HEK293T (cell line): ENCODE measurements around the gene BUD13.
"Not testable (repeated sequence)": the region's sequence is repeated elsewhere in the genome, so short reads cannot be mapped to it uniquely, and the experiment has no call there.

Experiments used
- CTCF ChIA-PET: fragments of 350-600 bp; formaldehyde crosslinking; extraction: SDS; loops from one replicate; lab custom pipeline; 2021; ENCODE audit warnings: antibody characterized with exemption, inconsistent platforms; lab: Yijun Ruan, JAX
- POLR2A ChIA-PET: fragments of 350-600 bp; formaldehyde crosslinking; extraction: SDS; loops from one replicate; lab custom pipeline; 2020; ENCODE audit warnings: antibody characterized with exemption, inconsistent platforms; lab: Yijun Ruan, JAX
- DNase-seq: peaks from one replicate; pipeline ENCODE4 v3.0.0; 2012; ENCODE audit warnings: mixed read lengths; ENCODE audit errors: extremely low spot score
- ARNT ChIP-seq: fragments of 450-650 bp; IDR thresholded peaks from 2 replicates; pipeline ENCODE4 v1.6.1; 2017; ENCODE audit warnings: mild to moderate bottlenecking
- BHLHE40 ChIP-seq: fragments of 450-650 bp; IDR thresholded peaks from 2 replicates; pipeline ENCODE4 v1.6.1; 2016; ENCODE audit warnings: mild to moderate bottlenecking, moderate library complexity, borderline replicate concordance
- CTBP1 ChIP-seq: fragments of 450-650 bp; IDR thresholded peaks from 2 replicates; pipeline ENCODE4 v1.6.1; 2016; ENCODE audit warnings: borderline replicate concordance
- ELF4 ChIP-seq: fragments of 450-650 bp; IDR thresholded peaks from 2 replicates; pipeline ENCODE4 v1.6.1; 2017; ENCODE audit warnings: antibody characterized with exemption
- FOXA1 ChIP-seq: fragments of 450-650 bp; IDR thresholded peaks from 2 replicates; pipeline ENCODE4 v1.6.1; 2016; ENCODE audit warnings: mild to moderate bottlenecking
- FOXK2 ChIP-seq: fragments of 450-650 bp; IDR thresholded peaks from 2 replicates; pipeline ENCODE4 v1.6.1; 2016; ENCODE audit warnings: mild to moderate bottlenecking
- FOXM1 ChIP-seq: fragments of 450-650 bp; IDR thresholded peaks from 2 replicates; pipeline ENCODE4 v1.6.1; 2017; ENCODE audit warnings: mild to moderate bottlenecking, borderline replicate concordance
- HDGF ChIP-seq: fragments of 450-650 bp; IDR thresholded peaks from 2 replicates; pipeline ENCODE4 v1.6.1; 2017; ENCODE audit warnings: antibody characterized with exemption, borderline replicate concordance
- L3MBTL2 ChIP-seq: fragments of 450-650 bp; conservative IDR thresholded peaks from 2 replicates; pipeline ENCODE4 v1.6.1; 2016; ENCODE audit warnings: mild to moderate bottlenecking
- LEF1 ChIP-seq: fragments of 450-650 bp; IDR thresholded peaks from 2 replicates; pipeline ENCODE4 v1.6.1; 2017; ENCODE audit warnings: mild to moderate bottlenecking, borderline replicate concordance
- NFRKB ChIP-seq: fragments of 450-650 bp; IDR thresholded peaks from 2 replicates; pipeline ENCODE4 v1.6.1; 2016; ENCODE audit warnings: mild to moderate bottlenecking, moderate library complexity
- SP1 ChIP-seq: fragments of 450-650 bp; IDR thresholded peaks from 2 replicates; pipeline ENCODE4 v1.6.1; 2017
- TARDBP ChIP-seq: fragments of 450-650 bp; IDR thresholded peaks from 2 replicates; pipeline ENCODE4 v1.6.1; 2016
- ZNF384 ChIP-seq: fragments of 450-650 bp; IDR thresholded peaks from 2 replicates; pipeline ENCODE4 v1.6.1; 2016
- TF ChIP-seq, protein P1 (sequence below): fragments of 450-650 bp; IDR thresholded peaks from 2 replicates; pipeline ENCODE4 v1.6.1; 2016

Gene BUD13

DNA sequence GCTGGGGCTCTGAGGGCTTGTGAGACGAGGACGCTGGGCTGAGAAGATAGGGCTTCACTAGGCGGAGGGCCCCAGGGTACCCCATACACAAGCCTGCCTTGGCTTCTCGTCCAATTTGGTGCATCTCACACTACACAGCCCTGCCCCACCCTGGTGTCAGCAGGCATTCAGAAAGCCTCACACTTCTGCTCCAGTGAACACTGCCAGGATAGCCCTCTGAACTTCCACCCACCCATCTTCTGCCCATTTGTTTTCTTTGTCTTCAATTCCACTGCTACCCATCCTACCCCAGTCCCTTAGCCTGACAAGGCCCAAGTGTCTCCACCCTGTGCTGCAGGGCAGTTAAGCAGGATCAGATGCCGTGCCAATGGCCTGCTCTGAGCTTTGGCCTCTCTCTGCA, 1.9 kb upstream of the BUD13 start:
- CTCF ChIA-PET, result no interaction called here
- TF ChIP-seq FOXA1 (no peak), NFRKB (no peak), CTBP1 (no peak), BHLHE40 (no peak), LEF1 (no peak), TARDBP (no peak), ZNF384 (no peak), ELF4 (no peak), L3MBTL2 (no peak), ARNT (no peak)
- TF ChIP-seq, protein P1, sequence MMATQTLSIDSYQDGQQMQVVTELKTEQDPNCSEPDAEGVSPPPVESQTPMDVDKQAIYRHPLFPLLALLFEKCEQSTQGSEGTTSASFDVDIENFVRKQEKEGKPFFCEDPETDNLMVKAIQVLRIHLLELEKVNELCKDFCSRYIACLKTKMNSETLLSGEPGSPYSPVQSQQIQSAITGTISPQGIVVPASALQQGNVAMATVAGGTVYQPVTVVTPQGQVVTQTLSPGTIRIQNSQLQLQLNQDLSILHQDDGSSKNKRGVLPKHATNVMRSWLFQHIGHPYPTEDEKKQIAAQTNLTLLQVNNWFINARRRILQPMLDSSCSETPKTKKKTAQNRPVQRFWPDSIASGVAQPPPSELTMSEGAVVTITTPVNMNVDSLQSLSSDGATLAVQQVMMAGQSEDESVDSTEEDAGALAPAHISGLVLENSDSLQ, result no peak
- POLR2A ChIA-PET, result interaction anchor here (1.8 to 3.1 kb wide), 2 partner anchors 12 to 61 kb away, joined by 5 to 18 read pairs; partner anchors contain the start of gene ZPR1

DNA sequence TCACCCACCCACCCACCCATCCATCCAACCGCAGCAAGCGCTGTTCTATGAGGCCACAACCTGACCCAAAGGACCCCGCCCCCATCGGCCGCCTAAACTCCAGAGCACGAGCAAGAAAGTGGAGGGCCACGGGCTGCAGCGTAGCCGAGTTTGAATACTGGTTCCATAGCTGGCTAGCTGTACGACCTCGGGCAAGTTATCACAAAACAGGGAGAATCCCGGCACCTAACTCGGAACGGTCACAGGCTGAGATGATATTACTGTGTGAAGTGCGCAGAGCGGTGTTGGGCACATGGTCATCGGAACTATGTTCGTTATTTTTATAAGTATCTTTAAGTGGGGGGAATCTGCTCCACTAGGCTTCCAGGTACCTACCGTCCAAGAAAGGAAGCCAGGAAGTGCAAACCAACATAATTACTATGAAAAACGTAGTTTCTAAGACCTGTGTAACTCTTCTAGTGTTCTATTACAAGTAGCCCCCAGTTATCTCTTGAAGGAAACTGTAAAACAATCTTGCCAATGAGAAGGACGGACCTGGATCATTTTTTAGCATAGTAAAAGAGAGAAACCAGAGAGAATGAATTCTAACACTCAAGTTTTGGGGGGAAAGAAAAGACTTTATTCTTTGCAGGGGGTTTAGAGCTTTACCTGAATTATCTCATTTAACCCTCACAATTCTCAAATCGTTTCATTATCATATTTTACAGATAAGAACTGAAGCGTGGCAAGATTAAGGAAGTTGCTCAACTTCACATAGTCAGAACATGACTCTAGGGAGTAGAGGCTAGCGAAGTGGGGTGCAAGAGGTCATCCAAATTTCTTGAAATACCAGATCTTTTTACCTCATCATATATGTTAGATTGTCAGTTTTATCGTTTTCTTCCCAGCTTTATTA, 663 bp upstream of the BUD13 start:
- ChIA-PET CTCF (interaction anchor here (0.6 kb wide), 1 partner anchor 377 kb away, joined by 3 read pairs; no protein-coding TSS in a partner anchor), POLR2A (interaction anchor here (0.8 to 3.1 kb wide), 8 partner anchors 13 to 372 kb away, joined by 3 to 18 read pairs (median 3); partner anchors contain the start of gene ZPR1)
- TF ChIP-seq L3MBTL2 (peak; percentile 68; the same call in 1 of the 2 replicates), SP1 (no peak)
- DNase-seq, result no peak

More for the DNA sequence above, 1.9 kb upstream of the BUD13 start:
- no peak for DNase-seq

DNA sequence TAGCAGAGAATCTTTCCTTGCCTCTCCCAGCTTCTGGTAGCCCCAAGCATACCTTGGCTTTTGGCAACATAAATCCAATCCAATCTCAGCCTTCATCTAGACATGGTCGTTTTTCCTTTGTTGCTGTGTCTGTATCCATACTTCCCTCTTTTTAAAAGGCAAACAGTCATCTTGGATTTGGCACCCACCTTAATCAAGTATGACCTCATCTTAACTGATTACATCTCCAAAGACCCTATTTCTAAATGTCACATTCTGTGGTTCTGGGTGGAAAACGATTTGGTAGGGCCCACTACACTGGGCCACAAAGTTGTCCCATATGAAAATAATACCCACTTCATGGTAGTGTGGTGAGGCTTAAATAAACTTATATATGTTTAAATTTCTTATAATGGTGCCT, 852 bp downstream of the BUD13 start:
- no peak for TF ChIP-seq HDGF
- TF ChIP-seq NFRKB, result no peak
- TF ChIP-seq BHLHE40, result no peak
- no peak for TF ChIP-seq SP1
- TF ChIP-seq, protein P1, result no peak
- TF ChIP-seq LEF1, result no peak
- no peak for TF ChIP-seq FOXA1
- no peak for TF ChIP-seq FOXM1
- no peak for TF ChIP-seq CTBP1
- no peak for TF ChIP-seq ZNF384
- no peak for TF ChIP-seq ELF4
- CTCF ChIA-PET, result interaction anchor here (0.8 kb wide), 1 partner anchor 64 kb away, joined by 3 read pairs; no protein-coding TSS in a partner anchor
- no peak for DNase-seq
- POLR2A ChIA-PET, result interaction anchor here (1.7 kb wide), 1 partner anchor 14 kb away, joined by 6 read pairs; no protein-coding TSS in a partner anchor

DNA sequence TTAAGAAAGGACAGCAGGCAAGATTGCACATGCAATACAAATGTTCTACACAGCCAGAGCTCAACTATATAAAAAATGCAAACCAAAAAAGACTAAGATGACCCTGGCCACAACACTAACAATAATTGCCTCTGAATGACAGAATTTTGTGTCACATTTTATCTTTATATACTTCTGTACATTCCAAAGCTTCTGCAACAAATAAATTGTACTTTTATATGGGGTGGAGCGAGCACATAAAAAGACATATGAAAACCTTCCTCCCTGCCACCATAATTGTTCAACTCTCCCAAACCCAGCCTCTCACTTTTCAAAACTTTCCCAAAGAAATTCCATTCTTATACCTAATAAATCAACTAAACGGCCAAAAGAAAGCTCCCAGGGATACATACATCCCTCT, 10.7 kb downstream of the BUD13 start:
- TF ChIP-seq HDGF (no peak), ELF4 (no peak), FOXA1 (no peak), ZNF384 (no peak), FOXM1 (no peak), FOXK2 (no peak), CTBP1 (no peak), ARNT (no peak), L3MBTL2 (no peak)
- TF ChIP-seq, protein P1, result no peak
- no peak for DNase-seq
- ChIA-PET POLR2A (no interaction called here), CTCF (no interaction called here)

DNA sequence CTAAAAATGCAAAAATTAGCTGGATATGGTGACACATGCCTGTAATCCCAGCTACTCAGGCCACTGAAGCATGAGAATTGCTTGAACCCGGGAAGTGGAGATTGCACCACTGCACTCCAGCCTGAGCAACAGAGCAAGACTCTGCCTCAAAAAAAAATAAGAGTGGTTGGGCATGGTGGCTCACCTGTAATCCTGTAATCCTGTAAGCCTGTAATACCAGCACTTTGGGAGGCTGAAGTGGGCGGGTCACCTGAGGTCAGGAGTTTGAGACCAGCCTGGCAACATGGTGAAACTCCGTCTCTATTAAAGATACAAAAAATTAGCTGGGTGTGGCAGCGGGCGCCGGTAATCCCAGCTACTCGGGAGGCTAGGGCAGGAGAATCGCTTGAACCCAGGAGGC, 16.7 kb downstream of the BUD13 start:
- DNase-seq, CTCF ChIA-PET, POLR2A ChIA-PET: not testable (repeated sequence)

DNA sequence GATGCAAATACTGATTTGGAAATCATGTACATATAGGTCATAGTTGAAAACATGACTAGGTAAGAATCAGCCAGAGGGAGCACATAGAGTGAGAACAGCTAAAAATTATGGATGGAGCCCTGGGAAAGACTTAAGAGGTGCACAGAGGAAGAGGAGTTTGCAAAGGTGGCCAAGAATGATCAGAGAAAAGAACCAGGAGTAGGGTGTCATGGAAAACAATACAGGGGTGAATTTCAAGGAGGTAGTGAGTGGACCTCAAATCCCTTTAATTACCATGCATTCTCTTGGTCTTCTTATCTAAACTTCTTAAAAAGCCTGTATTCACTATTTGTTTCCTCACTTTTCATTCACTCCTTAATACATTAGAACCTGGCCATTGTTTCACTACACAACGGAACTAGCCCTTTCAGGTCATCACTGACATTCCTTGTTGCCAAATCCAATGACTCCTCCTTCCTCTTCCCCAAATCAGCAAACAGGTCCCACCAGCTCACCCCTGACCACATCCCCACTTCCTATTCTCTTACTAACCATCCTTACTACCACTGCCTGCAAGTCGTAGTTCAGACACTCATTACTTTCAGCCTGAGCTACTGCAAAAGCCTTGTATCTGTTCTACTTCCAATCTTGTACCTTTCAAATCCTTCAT, 22.6 kb downstream of the BUD13 start:
- ChIA-PET CTCF (no interaction called here), POLR2A (no interaction called here)
- no peak for DNase-seq
- TF ChIP-seq FOXK2 (no peak), LEF1 (no peak), TARDBP (no peak), ARNT (no peak), ELF4 (no peak), HDGF (no peak), L3MBTL2 (no peak), ZNF384 (no peak), FOXM1 (no peak), BHLHE40 (no peak)
- TF ChIP-seq, protein P1, result no peak
